GM18511 (cell line): ENCODE data around the gene MID1.

Source experiments
- ATAC-seq: cut with Tn5 transposase; IDR thresholded peaks from one replicate; pipeline ENCODE4 v1.9.1; 2021; ENCODE audit warnings: mild to moderate bottlenecking, moderate library complexity; ENCODE audit not compliant: unreplicated experiment

Gene MID1

GRCh38 chrX:10620121-10620699, at the start of gene MID1:
Gene MID1 (minus strand): TSS chrX:10620585. CDS start chrX:10567547, 53,038 bp downstream.
- ATAC-seq: peak; percentile 42

GRCh38 chrX:10667143-10667542, 46.8 kb upstream of the MID1 start:
- ATAC-seq: no peak

- ATAC-seq: no peak
These were observed 45.7 kb upstream of the MID1 start for GRCh38 chrX:10666102-10666501.

- ATAC-seq: no peak
These were observed 45.3 kb upstream of the MID1 start for GRCh38 chrX:10665681-10666080.

GRCh38 chrX:10660171-10660570, 39.8 kb upstream of the MID1 start:
- no peak for ATAC-seq

GRCh38 chrX:10656214-10656613, 35.8 kb upstream of the MID1 start:
- no peak for ATAC-seq

- ATAC-seq: no peak
These were observed 34.6 kb upstream of the MID1 start for GRCh38 chrX:10654960-10655359.

- ATAC-seq: no peak
These were observed 32.9 kb upstream of the MID1 start for GRCh38 chrX:10653302-10653701.

- ATAC-seq: no peak
These were observed 28.9 kb upstream of the MID1 start for GRCh38 chrX:10649265-10649664.

GRCh38 chrX:10648614-10649013, 28.2 kb upstream of the MID1 start:
- no peak for ATAC-seq

GRCh38 chrX:10636851-10637250, 16.5 kb upstream of the MID1 start:
- no peak for ATAC-seq

- no peak for ATAC-seq
These were observed 16.0 kb upstream of the MID1 start for GRCh38 chrX:10636337-10636736.

GRCh38 chrX:10634392-10635161, 14.2 kb upstream of the MID1 start:
- ATAC-seq: no peak

- no peak for ATAC-seq
These were observed 13.3 kb upstream of the MID1 start for GRCh38 chrX:10633722-10634121.

GRCh38 chrX:10631416-10632145, 11.2 kb upstream of the MID1 start:
- ATAC-seq: no peak

GRCh38 chrX:10630320-10630719, 9.9 kb upstream of the MID1 start:
- no peak for ATAC-seq

- no peak for ATAC-seq
These were observed 9.5 kb upstream of the MID1 start for GRCh38 chrX:10629905-10630304.

- no peak for ATAC-seq
These were observed 8.5 kb upstream of the MID1 start for GRCh38 chrX:10628906-10629305.

GRCh38 chrX:10622197-10622596, 1.8 kb upstream of the MID1 start:
- ATAC-seq: no peak

- peak; percentile 29 for ATAC-seq
These were observed 849 bp downstream of the MID1 start for GRCh38 chrX:10619425-10620046.

GRCh38 chrX:10618961-10619360, 1.4 kb downstream of the MID1 start:
- ATAC-seq: no peak

GRCh38 chrX:10617999-10618351, 2.4 kb downstream of the MID1 start:
- ATAC-seq: no peak
